ENCODE measurements around the gene TTC21A.

Gene TTC21A

GRCh38 chr3:39126532-39127071, 19.1 kb downstream of the TTC21A start:
- in situ Hi-C loops (cut with HindIII; ENCODE audit: low pct_ligation_motif_present, low sequenced_read_pairs) = no loop called here
- peak; percentile 45 for DNase-seq
- no peak overlapping the region for H3K4me3 ChIP-seq (ENCODE audit: low read depth, low read length)
- no peak overlapping the region for H3K27ac ChIP-seq
- H3K36me3 ChIP-seq (replicated peaks) = no peaks in the 10 kb centered on the region
- H3K27me3 ChIP-seq (replicated peaks) = no peaks in the 10 kb centered on the region
- peak; percentile 75 for TF ChIP-seq CTCF (IDR thresholded peaks at IDR 0.05; ENCODE audit: low read depth, low read length, missing control alignments)

GRCh38 chr3:39127269-39127907, 19.9 kb downstream of the TTC21A start:
- Histone ChIP-seq H3K36me3 (replicated peaks) (no peaks in the 10 kb centered on the region), H3K27me3 (replicated peaks) (no peaks in the 10 kb centered on the region), H3K27ac (no peak overlapping the region), H3K4me3 (ENCODE audit: low read depth, low read length) (no peak overlapping the region)
- no peak for TF ChIP-seq CTCF (IDR thresholded peaks at IDR 0.05; ENCODE audit: low read depth, low read length, missing control alignments)
- in situ Hi-C loops (cut with HindIII; ENCODE audit: low pct_ligation_motif_present, low sequenced_read_pairs) = no loop called here
- no peak for DNase-seq

DNA sequence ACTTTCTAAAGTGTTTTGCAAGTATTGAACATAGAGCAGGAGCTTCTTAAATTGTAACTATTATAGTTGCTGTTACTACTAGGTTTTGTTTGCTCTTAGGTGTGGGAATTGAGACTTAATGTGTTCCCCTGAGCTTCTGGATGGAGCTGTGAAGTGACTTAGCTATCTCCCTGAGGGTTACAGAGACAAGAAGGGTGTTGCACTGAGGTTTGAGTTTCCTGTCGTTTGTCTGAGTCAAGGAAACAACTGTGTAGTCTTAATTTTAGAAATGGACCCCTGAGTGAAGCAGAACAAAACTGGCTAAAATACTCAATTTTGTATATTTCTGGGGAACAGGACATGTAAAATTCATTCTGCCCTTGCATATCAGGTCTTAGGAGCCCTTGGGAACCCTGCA, 20.4 kb downstream of the TTC21A start:
- in situ Hi-C loops (cut with HindIII; ENCODE audit: low pct_ligation_motif_present, low sequenced_read_pairs) = no loop called here
- Histone ChIP-seq H3K36me3 (replicated peaks) (no peaks in the 10 kb centered on the region), H3K4me3 (ENCODE audit: low read depth, low read length) (no peak overlapping the region), H3K27ac (no peak overlapping the region), H3K27me3 (replicated peaks) (no peaks in the 10 kb centered on the region)
- DNase-seq = no peak
- no peak for TF ChIP-seq CTCF (IDR thresholded peaks at IDR 0.05; ENCODE audit: low read depth, low read length, missing control alignments)

GRCh38 chr3:39128951-39129350, 21.5 kb downstream of the TTC21A start:
- H3K36me3 ChIP-seq (replicated peaks) = no peaks in the 10 kb centered on the region
- no peaks in the 10 kb centered on the region for H3K27me3 ChIP-seq (replicated peaks)
- H3K4me3 ChIP-seq (ENCODE audit: low read depth, low read length) = no peak overlapping the region
- TF ChIP-seq CTCF (IDR thresholded peaks at IDR 0.05; ENCODE audit: low read depth, low read length, missing control alignments) = no peak
- no peak overlapping the region for H3K27ac ChIP-seq
- in situ Hi-C loops (cut with HindIII; ENCODE audit: low pct_ligation_motif_present, low sequenced_read_pairs) = no loop called here
- DNase-seq = no peak

- no peak for TF ChIP-seq CTCF (IDR thresholded peaks at IDR 0.05; ENCODE audit: low read depth, low read length, missing control alignments)
- in situ Hi-C loops (cut with HindIII; ENCODE audit: low pct_ligation_motif_present, low sequenced_read_pairs) = no loop called here
Observed at GRCh38 chr3:39130026-39130425, 22.5 kb downstream of the TTC21A start.

More at GRCh38 chr3:39130026-39130425, 22.5 kb downstream of the TTC21A start:
- Histone ChIP-seq H3K36me3 (replicated peaks) (no peaks in the 10 kb centered on the region), H3K27me3 (replicated peaks) (no peaks in the 10 kb centered on the region), H3K27ac (no peak overlapping the region), H3K4me3 (ENCODE audit: low read depth, low read length) (no peak overlapping the region)
- DNase-seq = no peak

Data from brain microvascular endothelial cell (primary cell).